ENCODE measurements around the gene TOPORS. TPM values are rescaled to one million over a fixed set of nuclear protein-coding genes. Genes with fewer than 3 reads are reported as not detected.

TOPORS gene
- total RNA-seq, result 10 to 100 TPM; 20.0 to 27.1 (median 21.3) TPM

DNA sequence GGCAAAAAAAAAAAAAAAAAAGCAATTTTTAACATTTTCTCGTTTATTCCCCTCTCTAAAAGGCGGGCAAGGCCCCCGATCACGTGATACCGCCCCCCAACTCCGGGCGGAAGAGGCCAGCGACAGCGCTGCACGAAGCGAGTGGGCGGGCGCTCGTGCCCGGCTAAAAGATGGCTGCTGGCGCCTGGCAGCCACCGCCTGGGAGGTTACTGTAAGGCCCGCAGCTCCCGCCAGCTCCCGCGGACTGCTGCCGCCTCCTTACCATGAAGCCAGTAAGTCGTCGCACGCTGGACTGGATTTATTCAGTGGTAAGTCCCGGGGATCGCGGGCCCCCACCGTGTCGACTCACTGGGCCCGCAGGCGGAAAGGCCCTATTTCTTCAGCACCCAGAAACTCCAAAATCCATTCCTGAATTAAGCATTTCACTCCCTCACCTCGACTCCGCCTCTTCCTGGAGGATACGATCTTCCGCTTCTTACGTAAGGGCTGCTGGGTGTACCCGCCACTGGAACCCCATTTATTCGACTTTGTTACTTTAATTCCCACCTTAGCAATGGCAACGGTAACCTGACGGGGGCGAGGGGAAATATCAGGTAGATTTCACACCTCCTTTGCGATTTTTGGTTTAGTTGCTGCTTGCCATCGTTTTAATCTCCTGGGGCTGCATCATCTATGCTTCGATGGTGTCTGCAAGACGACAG lies at the start of gene TOPORS, which contains the start of gene SMIM27:
TOPORS (minus strand) TSS at position 415 of the 701 bp plus-strand sequence; CDS start at position 265, 150 bp downstream.
SMIM27 (plus strand) TSS at position 156 of the 701 bp plus-strand sequence; CDS start at position 264, 108 bp downstream.
- TF ChIP-seq, protein P1, sequence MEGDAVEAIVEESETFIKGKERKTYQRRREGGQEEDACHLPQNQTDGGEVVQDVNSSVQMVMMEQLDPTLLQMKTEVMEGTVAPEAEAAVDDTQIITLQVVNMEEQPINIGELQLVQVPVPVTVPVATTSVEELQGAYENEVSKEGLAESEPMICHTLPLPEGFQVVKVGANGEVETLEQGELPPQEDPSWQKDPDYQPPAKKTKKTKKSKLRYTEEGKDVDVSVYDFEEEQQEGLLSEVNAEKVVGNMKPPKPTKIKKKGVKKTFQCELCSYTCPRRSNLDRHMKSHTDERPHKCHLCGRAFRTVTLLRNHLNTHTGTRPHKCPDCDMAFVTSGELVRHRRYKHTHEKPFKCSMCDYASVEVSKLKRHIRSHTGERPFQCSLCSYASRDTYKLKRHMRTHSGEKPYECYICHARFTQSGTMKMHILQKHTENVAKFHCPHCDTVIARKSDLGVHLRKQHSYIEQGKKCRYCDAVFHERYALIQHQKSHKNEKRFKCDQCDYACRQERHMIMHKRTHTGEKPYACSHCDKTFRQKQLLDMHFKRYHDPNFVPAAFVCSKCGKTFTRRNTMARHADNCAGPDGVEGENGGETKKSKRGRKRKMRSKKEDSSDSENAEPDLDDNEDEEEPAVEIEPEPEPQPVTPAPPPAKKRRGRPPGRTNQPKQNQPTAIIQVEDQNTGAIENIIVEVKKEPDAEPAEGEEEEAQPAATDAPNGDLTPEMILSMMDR (IDR thresholded peaks at IDR 0.05; ENCODE audit: low read depth), result no peak

DNA sequence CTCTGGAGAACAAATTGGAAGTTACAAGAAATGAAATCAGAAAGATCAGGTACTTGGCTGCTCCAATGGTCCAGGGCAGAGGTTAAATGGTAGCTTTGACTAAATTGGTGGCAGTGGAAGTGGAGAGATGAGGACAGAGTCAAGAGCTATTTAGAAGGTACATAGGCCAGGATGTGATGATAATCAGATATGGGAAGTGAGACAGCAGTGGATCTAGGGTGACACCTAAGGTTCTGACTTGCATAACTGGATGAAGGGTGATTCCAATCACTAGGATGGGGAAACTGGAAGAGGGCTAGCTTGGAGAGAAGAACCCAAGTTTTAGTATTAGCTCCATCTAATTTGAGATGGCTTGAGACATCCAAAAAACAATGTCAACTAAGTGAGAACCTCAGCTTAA lies 44.5 kb upstream of the TOPORS start:
- TF ChIP-seq, protein P1 (IDR thresholded peaks at IDR 0.05; ENCODE audit: low read depth), result no peak

DNA sequence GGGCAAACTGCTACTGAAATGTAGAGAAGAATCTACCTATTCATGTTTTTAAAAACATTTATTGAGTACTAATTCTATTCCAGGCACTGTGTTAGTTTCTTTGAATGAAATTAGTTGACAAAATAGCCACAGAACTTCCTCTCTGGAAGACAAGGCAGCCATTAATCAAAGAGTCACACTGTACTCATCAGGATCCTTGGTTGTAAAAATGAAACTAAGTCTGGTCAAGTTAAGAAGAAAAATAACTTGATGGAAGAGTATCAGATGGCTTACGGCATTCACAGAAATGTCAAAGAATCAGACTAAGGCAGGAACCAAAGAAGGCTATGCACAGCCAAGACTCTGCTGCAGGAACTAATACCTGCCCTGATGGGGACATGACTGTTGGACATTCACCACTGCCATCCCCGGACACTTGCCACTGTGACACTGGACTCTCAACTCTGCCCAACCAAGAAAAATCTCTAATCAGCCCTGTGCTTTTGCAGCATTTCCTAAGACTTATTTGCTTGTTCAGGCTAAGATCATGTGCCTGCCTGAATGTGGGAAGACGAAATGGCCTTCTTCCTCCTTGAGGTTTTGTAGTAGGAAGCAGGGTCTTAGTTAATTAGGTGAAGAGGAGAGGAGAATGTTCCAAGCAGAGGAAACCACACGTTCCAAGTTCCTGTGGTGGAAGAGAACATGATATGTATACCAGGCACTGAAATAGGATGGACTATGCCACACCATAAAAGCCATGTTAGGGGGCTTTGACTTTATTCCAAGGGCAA lies 43.9 kb upstream of the TOPORS start:
- TF ChIP-seq, protein P1 (IDR thresholded peaks at IDR 0.05; ENCODE audit: low read depth), result no peak

DNA sequence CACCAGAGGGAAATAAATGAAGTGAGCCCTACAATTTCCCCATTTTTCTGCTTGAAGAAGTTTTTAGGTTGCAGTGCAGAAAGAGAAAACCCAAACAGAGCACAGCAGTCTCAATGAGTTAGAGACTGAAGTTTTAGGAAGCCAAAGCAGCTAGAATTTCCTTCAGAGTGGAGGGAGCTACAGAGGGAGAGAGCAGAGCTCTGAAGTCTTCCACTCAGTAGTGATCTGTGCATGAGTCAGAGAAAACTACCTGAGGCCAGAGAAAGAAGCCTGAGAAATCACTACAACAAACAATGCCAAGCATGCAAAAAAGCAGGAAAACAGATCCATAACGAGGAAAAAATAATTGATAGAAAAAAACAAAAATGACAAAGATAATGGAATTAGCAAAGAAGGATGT lies 38.5 kb upstream of the TOPORS start:
- TF ChIP-seq, protein P1 (IDR thresholded peaks at IDR 0.05; ENCODE audit: low read depth), result no peak

DNA sequence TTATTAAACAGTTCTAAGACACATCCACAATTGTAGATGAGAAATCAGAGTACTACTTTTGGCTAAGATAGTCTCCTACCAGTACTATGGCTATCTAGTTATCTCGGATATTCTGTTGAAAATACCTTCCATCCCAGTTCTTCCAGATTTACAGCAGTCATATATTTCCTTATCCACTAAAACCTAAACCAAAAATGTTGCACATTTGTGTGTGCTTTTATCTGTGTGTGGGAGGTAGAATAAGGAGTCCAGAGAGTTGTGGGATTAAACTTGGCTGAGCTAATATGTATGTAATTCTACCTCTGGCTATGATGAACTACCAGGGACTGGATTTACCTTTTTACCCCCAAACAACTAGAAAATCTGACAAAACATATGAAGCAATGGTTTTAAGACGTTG lies 38.1 kb upstream of the TOPORS start:
- TF ChIP-seq, protein P1 (IDR thresholded peaks at IDR 0.05; ENCODE audit: low read depth), result no peak

DNA sequence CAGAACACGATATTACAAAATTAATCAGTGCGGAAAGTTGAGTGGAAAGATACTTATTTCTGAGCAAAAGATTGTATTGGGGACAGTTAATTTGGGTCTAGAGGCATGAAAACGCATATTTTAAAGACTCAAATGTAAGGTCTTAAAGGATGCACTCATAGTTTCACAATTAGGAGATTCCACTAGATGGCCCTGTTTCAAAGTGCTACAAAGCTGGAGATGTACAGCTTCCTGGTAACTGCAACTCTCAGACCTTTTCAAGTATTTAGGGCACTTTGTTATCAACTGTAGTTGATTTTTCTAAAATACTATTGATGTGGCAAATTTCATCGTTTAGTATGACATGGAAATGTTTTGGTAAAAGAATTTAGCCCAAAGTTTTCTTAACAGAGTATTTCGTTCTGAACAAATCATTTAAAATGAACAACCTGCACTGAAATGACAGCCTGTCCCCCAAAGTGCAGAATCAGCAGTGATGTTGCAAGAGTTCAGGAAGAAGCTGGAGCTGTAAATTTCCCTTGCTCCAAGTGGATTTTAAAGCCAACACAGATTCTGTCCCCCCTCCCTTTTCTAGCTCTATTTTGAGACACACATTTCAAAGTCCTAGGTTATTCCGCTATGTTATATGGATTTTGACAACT lies 36.8 kb upstream of the TOPORS start:
- TF ChIP-seq, protein P1 (IDR thresholded peaks at IDR 0.05; ENCODE audit: low read depth), result no peak

DNA sequence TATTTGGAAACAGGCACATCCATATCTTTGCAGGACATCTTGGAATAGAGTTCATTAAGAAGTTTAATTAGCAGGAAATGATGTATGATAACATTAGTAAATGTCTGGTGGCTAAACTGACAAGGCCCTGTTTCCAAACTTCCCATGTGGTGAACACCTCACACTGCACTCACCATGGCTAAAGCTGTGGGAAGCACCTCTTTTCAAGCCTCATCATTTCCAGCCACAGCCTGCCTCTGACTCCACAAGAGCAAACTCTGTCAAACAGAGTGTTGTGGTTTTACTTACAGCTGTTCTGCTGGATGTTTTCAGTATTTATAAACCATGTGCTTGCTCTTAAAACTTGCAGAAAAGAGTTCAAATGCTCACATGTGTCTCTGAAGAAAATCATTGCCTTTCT lies 35.5 kb upstream of the TOPORS start:
- TF ChIP-seq, protein P1 (IDR thresholded peaks at IDR 0.05; ENCODE audit: low read depth), result no peak

Data from subcutaneous adipose tissue (tissue), 4 donors.